Measurements from ENCODE around the gene DLGAP1.

GRCh38 chr18:4276953-4277585, 178.0 kb downstream of the DLGAP1 start:
- no peak for TF ChIP-seq POLR2AphosphoS5 (IDR thresholded peaks at IDR 0.05)
- TF ChIP-seq CTCF (IDR thresholded peaks at IDR 0.05), result no peak
- TF ChIP-seq POLR2A (IDR thresholded peaks at IDR 0.05), result no peak

Measured in breast epithelium (tissue), 3 donors.